Gastroesophageal sphincter (tissue), 4 donors: ENCODE results near the gene FGF19. TPM values are rescaled to one million over a fixed set of nuclear protein-coding genes. Genes with fewer than 3 reads are reported as not detected.

Source experiments
- ATAC-seq: fragments of 150-250 bp; one replicate; pipeline ENCODE4 v1.9.1; 2016; ENCODE audit warnings: mild to moderate bottlenecking, moderate library complexity
- H3K27ac ChIP-seq, 4 donors: fragments of 200-600 bp; sonication (generic) in 3 of 4; 1 replicate in 3 of 4; 2 replicates in 1 of 4; pipeline ENCODE4 v1.5.1; 2016 to 2019
- H3K27me3 ChIP-seq: fragments of 200-600 bp; sonication (generic); one replicate; pipeline ENCODE4 v1.5.1; 2019
- H3K36me3 ChIP-seq, 2 donors: fragments of 200-600 bp; sonication (generic); one replicate each; pipeline ENCODE4 v1.5.1; 2019; ENCODE audit warnings: control low read depth in 1 of 2
- H3K4me1 ChIP-seq, 3 donors: fragments of 200-600 bp; sonication (generic); 1 replicate in 2 of 3; 2 replicates in 1 of 3; pipeline ENCODE4 v1.5.1; 2016 to 2019; ENCODE audit warnings: control low read depth in 2 of 3
- H3K4me3 ChIP-seq, 2 donors: fragments of 200-600 bp; sonication (generic); one replicate each; pipeline ENCODE4 v1.5.1; 2019; ENCODE audit warnings: mild to moderate bottlenecking in 1 of 2, moderate library complexity in 1 of 2
- H3K9me3 ChIP-seq, 3 donors: fragments of 200-600 bp; sonication (generic); one replicate each; pipeline ENCODE4 v1.5.1; 2017 to 2019; ENCODE audit warnings: control low read depth in 2 of 3
- CTCF ChIP-seq, 4 experiments: fragments of 200-600 bp in 2 of 4; fragments of 450-650 bp in 2 of 4; sonication (generic) in 1 of 4; IDR thresholded peaks; one replicate each; pipeline ENCODE4 v1.5.1; 2017 to 2019; ENCODE audit warnings: antibody characterized with exemption in 4 of 4, mild to moderate bottlenecking in 2 of 4, moderate library complexity in 2 of 4
- EP300 ChIP-seq: sonication (generic); formaldehyde crosslinking; IDR thresholded peaks from one replicate; pipeline ENCODE4 v1.6.1; 2017; ENCODE audit warnings: antibody characterized with exemption, mild to moderate bottlenecking
- POLR2A ChIP-seq, 2 donors: fragments of 450-650 bp; IDR thresholded peaks; one replicate each; pipeline ENCODE4 v1.6.1; 2017; ENCODE audit warnings: antibody characterized with exemption in 2 of 2, mild to moderate bottlenecking in 2 of 2, moderate library complexity in 1 of 2
- POLR2AphosphoS5 ChIP-seq: sonication (generic); formaldehyde crosslinking; IDR thresholded peaks from one replicate; pipeline ENCODE4 v1.6.1; 2017; ENCODE audit warnings: antibody characterized with exemption
- WGBS, 2 donors: methylation state at CpG; one replicate each; pipeline ENCODE4 v1.1.5; 2018; ENCODE audit warnings: low coverage in 1 of 2; 5-methylcytosine and 5-hydroxymethylcytosine counted together
- total RNA-seq, 4 donors: library from RNA; depleted of rRNA; stranded (reverse); fragments of >200 nt; gene quantifications; one replicate each; pipeline ENCODE4 v1.1.0, GENCODE V29; 2016

FGF19 gene
- total RNA-seq, 4 donors from 2014 or later = not detected

DNA sequence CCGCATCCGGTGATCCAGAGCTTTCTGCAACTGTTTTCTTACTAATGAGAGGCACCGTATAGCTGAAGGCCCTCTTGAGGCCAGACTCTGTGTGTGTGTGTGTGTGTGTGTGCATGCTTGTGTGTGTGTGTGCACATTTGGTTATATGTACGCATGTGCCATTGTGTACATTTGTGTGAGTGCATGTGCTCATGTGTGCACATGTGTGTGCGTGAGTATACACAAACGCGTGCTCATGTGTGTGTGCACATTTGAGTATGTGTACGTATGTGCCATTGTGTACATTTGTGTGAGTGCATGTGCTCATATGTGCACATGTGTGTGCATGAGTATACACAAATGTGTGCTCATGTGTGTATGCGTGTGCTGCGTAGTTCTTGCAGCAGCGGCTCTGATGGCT, 12.3 kb upstream of the FGF19 start:
- Histone ChIP-seq H3K4me1 (no peaks in the 10 kb centered on the region), H3K27me3 (peaks cover 76% of the 10 kb centered on the region), H3K27ac (no peak overlapping the region), H3K9me3 (no peaks in the 10 kb centered on the region), H3K36me3 (no peaks in the 10 kb centered on the region), H3K4me3 (no peak overlapping the region)
- WGBS, 2 donors = 78 to 92% methylated on average over 5 to 8 of the region's 11 CpGs
- ATAC-seq = no peak
- TF ChIP-seq EP300 = no peak
- no peak for TF ChIP-seq POLR2A (IDR thresholded peaks at IDR 0.05)
- TF ChIP-seq POLR2AphosphoS5 = no peak
- no peak for TF ChIP-seq CTCF (IDR thresholded peaks at IDR 0.05)

GRCh38 chr11:69715446-69715845, 11.6 kb upstream of the FGF19 start:
- 87% methylated on average over 17 of the region's 19 CpGs; no CpG with 5 or more reads in 1 of the 2 donors for WGBS, 2 donors
- ATAC-seq = no peak
- H3K36me3 ChIP-seq = no peaks in the 10 kb centered on the region
- no peaks in the 10 kb centered on the region for H3K9me3 ChIP-seq
- TF ChIP-seq POLR2A (IDR thresholded peaks at IDR 0.05) (no peak), POLR2AphosphoS5 (no peak), EP300 (no peak), CTCF (IDR thresholded peaks at IDR 0.05) (no peak)
- H3K4me1 ChIP-seq = no peaks in the 10 kb centered on the region
- H3K27ac ChIP-seq = no peak overlapping the region
- H3K27me3 ChIP-seq = peaks cover 79% of the 10 kb centered on the region
- H3K4me3 ChIP-seq = no peak overlapping the region

GRCh38 chr11:69711822-69712801, 8.3 kb upstream of the FGF19 start:
- Histone ChIP-seq H3K4me1 (no peaks in the 10 kb centered on the region), H3K36me3 (no peaks in the 10 kb centered on the region), H3K27ac (no peak overlapping the region), H3K4me3 (no peak overlapping the region), H3K27me3 (peaks cover 72% of the 10 kb centered on the region), H3K9me3 (no peaks in the 10 kb centered on the region)
- ATAC-seq = no peak
- WGBS, 2 donors = 48 to 69% methylated on average over 6 to 9 of the region's 28 CpGs
- TF ChIP-seq CTCF (IDR thresholded peaks at IDR 0.05) (no peak), POLR2A (IDR thresholded peaks at IDR 0.05) (no peak), POLR2AphosphoS5 (no peak), EP300 (no peak)

DNA sequence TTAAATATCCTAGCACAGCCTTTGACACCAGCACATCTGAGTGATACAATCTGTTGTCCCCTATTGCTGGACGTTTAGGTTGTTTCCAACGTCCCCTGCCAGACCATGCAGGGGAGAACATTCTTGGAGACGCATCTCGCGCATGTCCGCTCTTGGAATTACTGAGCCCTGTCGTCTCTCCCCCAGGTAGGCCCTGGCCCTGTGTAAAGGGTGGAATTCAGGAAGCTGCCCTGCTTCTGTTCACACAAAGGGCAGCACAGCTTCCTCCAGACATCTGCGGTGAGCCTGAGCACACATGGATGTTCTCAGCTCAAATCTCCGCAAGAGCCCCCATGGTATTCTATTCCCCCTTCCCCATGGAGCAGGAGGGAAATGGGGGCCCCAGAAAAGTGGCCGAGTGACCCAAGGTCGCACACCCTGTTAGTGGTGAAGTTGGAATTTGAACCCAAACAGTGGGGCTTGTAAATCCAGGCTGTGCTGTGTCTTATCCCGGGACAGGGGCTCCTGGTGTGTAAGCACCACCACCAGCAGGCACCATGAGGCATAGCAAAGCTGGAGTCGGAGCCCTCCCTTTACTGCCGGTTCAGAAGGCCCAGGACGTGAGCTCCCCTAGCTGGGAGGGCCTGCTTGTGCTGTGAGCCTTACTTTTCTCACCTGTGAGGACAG, 5.0 kb upstream of the FGF19 start:
- no peak for ATAC-seq
- WGBS, 2 donors = 65 to 79% methylated on average over 7 to 9 of the region's 15 CpGs
- Histone ChIP-seq H3K4me3 (no peak overlapping the region), H3K9me3 (no peaks in the 10 kb centered on the region), H3K27me3 (peaks cover 88% of the 10 kb centered on the region), H3K36me3 (no peaks in the 10 kb centered on the region), H3K27ac (no peak overlapping the region), H3K4me1 (peaks cover 0 to 15% (median 8%) of the 10 kb centered on the region in 3 donors)
- TF ChIP-seq EP300 = no peak
- TF ChIP-seq POLR2A (IDR thresholded peaks at IDR 0.05) = no peak
- no peak for TF ChIP-seq CTCF (IDR thresholded peaks at IDR 0.05)
- no peak for TF ChIP-seq POLR2AphosphoS5
